ENCODE data around the gene RNF10.

The RNF10 gene

DNA sequence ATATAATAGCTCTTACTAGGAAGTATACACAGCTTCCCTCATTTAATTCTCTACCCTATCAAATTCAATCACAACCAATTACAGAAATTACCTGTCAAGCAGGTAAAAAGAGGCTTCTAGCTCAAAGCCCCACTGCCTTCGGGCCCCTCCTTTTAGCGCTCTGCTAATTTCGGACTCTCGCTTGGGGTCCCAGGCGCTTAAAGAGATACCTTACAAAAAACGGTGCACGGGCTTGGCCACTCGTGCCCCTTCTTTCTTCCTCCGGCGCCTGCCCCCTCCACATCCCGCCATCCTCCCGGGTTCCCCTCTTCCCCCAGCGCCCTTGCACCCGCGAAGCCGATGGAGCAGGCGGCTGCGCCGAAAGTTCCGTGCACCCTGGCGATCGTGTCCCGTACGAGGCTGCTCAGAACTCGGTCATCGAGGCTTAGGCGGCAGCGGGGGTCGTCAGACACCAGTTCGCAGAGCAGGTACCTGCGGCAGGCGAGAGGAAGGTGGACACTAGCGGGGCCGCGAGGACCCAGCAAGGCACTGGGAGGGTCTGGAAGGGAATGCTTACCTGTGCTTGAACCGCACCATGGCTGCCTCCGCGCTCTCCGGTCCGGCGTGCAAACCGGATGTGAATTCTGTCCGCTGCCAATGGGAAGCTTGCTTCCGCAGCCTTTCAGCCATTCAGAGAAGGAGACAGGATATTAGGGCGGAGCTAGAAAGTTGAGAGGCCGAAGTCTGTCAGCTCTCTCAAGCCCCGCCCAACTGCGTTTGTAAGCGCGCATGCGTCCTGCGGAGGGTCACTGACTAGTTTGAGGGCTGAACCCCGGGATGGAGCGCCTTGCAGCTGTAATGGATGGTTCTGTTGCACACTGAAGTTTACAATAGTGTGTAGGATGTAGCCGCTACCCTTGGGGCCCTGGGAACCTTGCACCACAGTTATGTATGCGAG is 46.9 kb downstream of the RNF10 start, which contains the start of gene POP5:
TSS of gene POP5 (minus strand) at position 616 of the 937 bp plus-strand sequence. CDS start at position 576, 40 bp downstream.
- TF ChIP-seq, protein P1, sequence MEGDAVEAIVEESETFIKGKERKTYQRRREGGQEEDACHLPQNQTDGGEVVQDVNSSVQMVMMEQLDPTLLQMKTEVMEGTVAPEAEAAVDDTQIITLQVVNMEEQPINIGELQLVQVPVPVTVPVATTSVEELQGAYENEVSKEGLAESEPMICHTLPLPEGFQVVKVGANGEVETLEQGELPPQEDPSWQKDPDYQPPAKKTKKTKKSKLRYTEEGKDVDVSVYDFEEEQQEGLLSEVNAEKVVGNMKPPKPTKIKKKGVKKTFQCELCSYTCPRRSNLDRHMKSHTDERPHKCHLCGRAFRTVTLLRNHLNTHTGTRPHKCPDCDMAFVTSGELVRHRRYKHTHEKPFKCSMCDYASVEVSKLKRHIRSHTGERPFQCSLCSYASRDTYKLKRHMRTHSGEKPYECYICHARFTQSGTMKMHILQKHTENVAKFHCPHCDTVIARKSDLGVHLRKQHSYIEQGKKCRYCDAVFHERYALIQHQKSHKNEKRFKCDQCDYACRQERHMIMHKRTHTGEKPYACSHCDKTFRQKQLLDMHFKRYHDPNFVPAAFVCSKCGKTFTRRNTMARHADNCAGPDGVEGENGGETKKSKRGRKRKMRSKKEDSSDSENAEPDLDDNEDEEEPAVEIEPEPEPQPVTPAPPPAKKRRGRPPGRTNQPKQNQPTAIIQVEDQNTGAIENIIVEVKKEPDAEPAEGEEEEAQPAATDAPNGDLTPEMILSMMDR (IDR thresholded peaks at IDR 0.05; ENCODE audit: low read depth, low read length), result no peak
- H3K4me3 ChIP-seq (ENCODE audit: low read depth, low read length), result peak within 1 kb of the TSS; percentile 93

DNA sequence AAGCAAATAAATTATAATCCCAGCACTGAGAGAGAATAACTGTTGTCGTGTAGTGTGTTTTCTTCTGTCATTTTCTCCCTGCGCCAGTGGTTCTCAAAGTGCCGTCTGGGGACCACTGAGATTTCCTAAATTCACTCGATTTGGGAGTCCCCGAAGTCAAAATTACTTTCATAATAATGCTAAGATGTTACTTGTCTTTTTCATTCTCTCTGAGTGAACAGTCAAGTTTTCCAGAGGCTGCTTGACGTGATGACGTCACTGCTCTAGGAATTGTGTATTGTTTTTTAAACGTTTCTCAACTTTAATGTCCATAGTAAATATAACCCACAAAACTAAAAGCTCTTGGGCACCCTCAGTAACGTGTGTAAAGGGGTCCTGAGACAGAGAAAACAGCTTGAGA is 47.8 kb downstream of the RNF10 start:
- TF ChIP-seq, protein P1 (IDR thresholded peaks at IDR 0.05; ENCODE audit: low read depth, low read length), result no peak
- H3K4me3 ChIP-seq (ENCODE audit: low read depth, low read length), result peak overlapping the region; percentile 93

DNA sequence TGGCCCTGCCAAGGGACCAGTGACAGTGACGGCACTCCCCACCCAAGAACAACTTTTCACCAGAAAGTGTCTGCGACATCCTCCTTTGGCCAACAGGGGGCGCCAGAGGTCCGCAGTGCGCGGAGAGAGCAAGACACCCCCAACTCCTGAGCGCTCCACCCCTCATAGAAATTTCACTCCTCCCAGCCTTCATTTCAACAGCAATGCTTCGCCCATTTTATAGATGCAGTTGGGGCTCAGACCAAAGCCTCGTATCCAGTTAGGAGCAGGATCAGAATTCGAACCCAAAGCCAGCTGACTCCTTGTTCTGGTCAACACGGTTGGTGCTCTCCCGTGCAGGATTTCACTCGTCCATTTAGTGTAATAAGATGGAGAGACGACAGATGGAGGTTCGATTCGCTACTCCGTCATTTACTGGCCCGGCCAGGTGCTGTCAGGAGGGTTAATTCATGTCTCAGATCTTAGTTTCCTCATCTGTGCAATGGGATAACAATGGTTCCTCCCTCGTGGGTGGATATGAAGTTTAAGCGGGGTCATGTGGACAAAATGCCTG is 49.4 kb downstream of the RNF10 start:
- TF ChIP-seq, protein P1 (IDR thresholded peaks at IDR 0.05; ENCODE audit: low read depth, low read length), result peak; percentile 89
- H3K4me3 ChIP-seq (ENCODE audit: low read depth, low read length), result no peak overlapping the region

DNA sequence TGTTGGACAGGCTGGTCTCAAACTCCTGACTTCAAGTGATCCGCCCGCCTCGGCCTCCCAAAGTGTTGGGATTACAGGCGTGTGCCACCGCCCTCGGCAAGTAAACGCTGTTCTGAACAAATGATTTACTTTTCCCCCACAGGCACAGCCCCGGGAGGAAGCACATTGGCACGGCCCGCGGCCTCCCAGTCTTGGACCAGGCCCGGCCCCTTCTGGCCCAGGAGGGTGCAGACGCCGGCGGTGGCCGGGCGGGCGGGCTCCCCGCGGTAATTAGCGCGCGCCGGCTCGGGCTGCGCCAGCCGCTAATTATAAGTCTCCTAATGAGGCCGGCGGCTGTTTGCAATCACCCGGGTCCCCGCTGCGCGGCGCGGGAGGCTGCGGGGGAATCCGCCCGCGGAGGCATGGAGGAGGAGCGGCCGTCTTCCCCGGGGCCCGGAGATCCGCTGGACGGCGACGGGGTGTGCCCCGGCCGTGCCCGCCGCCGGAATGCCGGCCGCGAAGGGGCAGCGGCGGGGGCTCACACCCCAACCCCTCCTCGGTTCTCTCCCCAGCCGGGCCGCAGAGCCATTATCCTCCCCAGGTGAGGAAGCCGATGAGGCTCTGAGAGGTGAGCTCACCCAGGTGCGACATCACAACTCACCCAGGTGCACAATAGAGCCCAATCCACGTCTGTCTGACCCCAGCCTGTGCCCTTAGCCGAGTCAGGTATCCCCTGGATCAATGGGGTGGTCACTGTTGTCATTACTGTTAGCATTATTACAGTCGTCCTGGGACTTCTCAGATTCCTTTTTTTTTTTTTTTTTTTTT is 50.4 kb downstream of the RNF10 start:
- H3K4me3 ChIP-seq (ENCODE audit: low read depth, low read length), result peak overlapping the region; percentile 46
- TF ChIP-seq, protein P1 (IDR thresholded peaks at IDR 0.05; ENCODE audit: low read depth, low read length), result no peak

DNA sequence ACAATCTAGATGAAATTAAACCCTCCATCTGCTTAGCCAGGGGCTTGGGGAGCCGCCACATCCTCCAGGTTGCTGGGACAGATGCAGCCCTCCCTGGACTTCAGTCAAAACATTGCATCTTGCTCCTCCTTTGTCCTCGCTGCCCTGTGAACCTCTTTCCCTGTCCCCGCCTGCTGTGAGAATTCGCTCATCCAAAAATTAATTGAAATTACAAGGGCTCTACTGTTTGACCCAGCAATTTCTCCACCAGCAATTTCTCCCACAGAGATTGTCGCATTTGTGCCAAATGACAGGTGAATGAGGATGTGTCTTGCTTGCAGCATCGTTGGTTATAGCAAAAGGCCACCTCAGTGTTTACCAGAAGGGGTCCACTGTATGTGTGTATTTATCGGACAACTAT is 52.0 kb downstream of the RNF10 start:
- TF ChIP-seq, protein P1 (IDR thresholded peaks at IDR 0.05; ENCODE audit: low read depth, low read length), result no peak
- H3K4me3 ChIP-seq (ENCODE audit: low read depth, low read length), result no peak overlapping the region

DNA sequence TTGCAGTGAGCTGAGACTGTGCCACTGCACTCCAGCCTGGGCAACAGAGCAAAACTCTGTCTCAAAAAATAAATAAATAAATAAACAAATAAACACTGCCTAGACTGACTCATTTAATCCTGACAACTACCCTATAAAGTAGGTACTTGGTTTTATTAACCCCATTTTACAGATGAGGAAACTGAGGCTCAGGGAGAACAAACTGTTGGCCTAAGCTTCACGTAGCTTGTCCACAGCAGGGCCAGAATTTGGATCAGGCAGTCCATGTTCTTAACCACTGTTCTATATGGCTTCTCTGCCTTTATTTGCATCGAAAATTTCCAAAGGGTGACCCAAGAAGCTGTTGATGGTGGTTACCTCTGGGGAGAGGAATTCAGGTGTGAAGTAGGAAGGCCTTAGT is 52.7 kb downstream of the RNF10 start:
- TF ChIP-seq, protein P1 (IDR thresholded peaks at IDR 0.05; ENCODE audit: low read depth, low read length), result no peak
- no peak overlapping the region for H3K4me3 ChIP-seq (ENCODE audit: low read depth, low read length)
